ENCODE measurements around the gene KDM6B. TPM values are rescaled to one million over a fixed set of nuclear protein-coding genes. Genes with fewer than 3 reads are reported as not detected.

The KDM6B gene
- total RNA-seq, 1 donor from 2014 or later = 16.4 TPM

GRCh38 chr17:7882068-7882467 is 48.1 kb downstream of the KDM6B start:
- no peak for DNase-seq

GRCh38 chr17:7882629-7883028 is 48.6 kb downstream of the KDM6B start:
- no peak for DNase-seq

Other genes with a start within 250 kb of the KDM6B start
- 0.47 TPM for gene SOX15, start 244.1 kb upstream of the KDM6B start, total RNA-seq
- gene FXR2, start 219.3 kb upstream of the KDM6B start, total RNA-seq = 51.9 TPM
- 32.8 TPM for gene SAT2, start 206.4 kb upstream of the KDM6B start, total RNA-seq
- gene SHBG, start 204.1 kb upstream of the KDM6B start, total RNA-seq = not detected
- gene ATP1B2, start 183.3 kb upstream of the KDM6B start, total RNA-seq = 5.0 TPM
- gene TP53, start 146.7 kb upstream of the KDM6B start, total RNA-seq = 9.4 TPM
- 9.5 TPM for gene WRAP53, start 145.7 kb upstream of the KDM6B start, total RNA-seq
- 13.7 TPM for gene EFNB3, start 129.0 kb upstream of the KDM6B start, total RNA-seq
- 0.62 TPM for gene DNAH2, start 116.5 kb upstream of the KDM6B start, total RNA-seq
- 1.2 TPM for gene TMEM88, start 20.8 kb downstream of the KDM6B start, total RNA-seq
- gene NAA38, start 23.3 kb downstream of the KDM6B start, total RNA-seq = 20.1 TPM
- 14.2 TPM for gene CYB5D1, start 23.8 kb downstream of the KDM6B start, total RNA-seq
- 337 TPM for gene CHD3, start 54.6 kb downstream of the KDM6B start, total RNA-seq
- 7.3 TPM for gene RNF227, start 82.1 kb downstream of the KDM6B start, total RNA-seq
- gene KCNAB3, start 95.6 kb downstream of the KDM6B start, total RNA-seq = 2.7 TPM
- gene TRAPPC1, start 97.7 kb downstream of the KDM6B start, total RNA-seq = 22.3 TPM
- 23.4 TPM for gene CNTROB, start 98.0 kb downstream of the KDM6B start, total RNA-seq
- 0.16 TPM for gene GUCY2D, start 168.4 kb downstream of the KDM6B start, total RNA-seq
- 0.16 TPM for gene ALOX15B, start 204.8 kb downstream of the KDM6B start, total RNA-seq